DMS153 treated with DMSO at 0.1 percent for 48 hours (cell line): Measurements from ENCODE around the gene PRKAG2.
"Not testable (repeated sequence)": the region's sequence is repeated elsewhere in the genome, so short reads cannot be mapped to it uniquely, and the experiment has no call there.

Experiments used
- DNase-seq: peaks from one replicate; lab custom pipeline; 2025; ENCODE audit not compliant: unreplicated experiment; lab: John Stamatoyannopoulos, UW

The PRKAG2 gene

GRCh38 chr7:151540146-151540545, 336.8 kb downstream of the PRKAG2 start:
- DNase-seq: no peak

- peak; percentile 61 for DNase-seq
Observed at GRCh38 chr7:151539088-151539671, 337.7 kb downstream of the PRKAG2 start.

GRCh38 chr7:151537818-151538561, 338.9 kb downstream of the PRKAG2 start:
- DNase-seq: no peak

GRCh38 chr7:151536178-151536577, 340.7 kb downstream of the PRKAG2 start:
- not testable (repeated sequence) for DNase-seq

GRCh38 chr7:151529842-151530241, 347.1 kb downstream of the PRKAG2 start:
- DNase-seq: no peak

- no peak for DNase-seq
Observed at GRCh38 chr7:151524845-151525244, 352.1 kb downstream of the PRKAG2 start.

GRCh38 chr7:151524331-151524730, 352.6 kb downstream of the PRKAG2 start:
- DNase-seq: no peak

- no peak for DNase-seq
Observed at GRCh38 chr7:151520419-151521261, 356.3 kb downstream of the PRKAG2 start.

- peak; percentile 95 for DNase-seq
Observed at GRCh38 chr7:151519765-151520418, 357.0 kb downstream of the PRKAG2 start, which contains the start of gene RHEB. Gene RHEB, minus strand, starts transcription at chr7:151519895. Its CDS starts 384 bp downstream, at chr7:151519511.

GRCh38 chr7:151518947-151519764, 357.8 kb downstream of the PRKAG2 start:
- DNase-seq: not testable (repeated sequence)

GRCh38 chr7:151518105-151518946, 358.6 kb downstream of the PRKAG2 start:
- DNase-seq: no peak

GRCh38 chr7:151517601-151518104, 359.3 kb downstream of the PRKAG2 start:
- DNase-seq: no peak

- no peak for DNase-seq
Observed at GRCh38 chr7:151515276-151515565, 361.7 kb downstream of the PRKAG2 start.

- no peak for DNase-seq
Observed at GRCh38 chr7:151514461-151515275, 362.2 kb downstream of the PRKAG2 start.

- DNase-seq: no peak
Observed at GRCh38 chr7:151513133-151513532, 363.8 kb downstream of the PRKAG2 start.

- DNase-seq: no peak
Observed at GRCh38 chr7:151512353-151512752, 364.6 kb downstream of the PRKAG2 start.

GRCh38 chr7:151511946-151512345, 365.0 kb downstream of the PRKAG2 start:
- no peak for DNase-seq

- no peak for DNase-seq
Observed at GRCh38 chr7:151511270-151511669, 365.6 kb downstream of the PRKAG2 start.
